ENCODE measurements around the gene TNIK.
"Not testable (repeated sequence)": the region's sequence is repeated elsewhere in the genome, so short reads cannot be mapped to it uniquely, and the experiment has no call there.

The TNIK gene

GRCh38 chr3:171445620-171446204 lies 14.5 kb downstream of the TNIK start:
- DNase-seq = no peak

- DNase-seq = no peak
Measured at GRCh38 chr3:171444001-171444690, 16.1 kb downstream of the TNIK start.

- no peak for DNase-seq
Measured at GRCh38 chr3:171443211-171443957, 16.8 kb downstream of the TNIK start.

- no peak for DNase-seq
Measured at GRCh38 chr3:171442184-171442583, 18.0 kb downstream of the TNIK start.

- DNase-seq = no peak
Measured at GRCh38 chr3:171441381-171441780, 18.8 kb downstream of the TNIK start.

- no peak for DNase-seq
Measured at GRCh38 chr3:171439996-171440395, 20.2 kb downstream of the TNIK start.

- no peak for DNase-seq
Measured at GRCh38 chr3:171437115-171437756, 23.0 kb downstream of the TNIK start.

- DNase-seq = no peak
Measured at GRCh38 chr3:171436380-171436779, 23.8 kb downstream of the TNIK start.

GRCh38 chr3:171435757-171436156 lies 24.4 kb downstream of the TNIK start:
- no peak for DNase-seq

- DNase-seq = no peak
Measured at GRCh38 chr3:171435143-171435542, 25.1 kb downstream of the TNIK start.

- DNase-seq = no peak
Measured at GRCh38 chr3:171432548-171432947, 27.7 kb downstream of the TNIK start.

- DNase-seq = no peak
Measured at GRCh38 chr3:171431550-171431949, 28.7 kb downstream of the TNIK start.

GRCh38 chr3:171430530-171430929 lies 29.7 kb downstream of the TNIK start:
- no peak for DNase-seq

- DNase-seq = no peak
Measured at GRCh38 chr3:171429635-171430034, 30.6 kb downstream of the TNIK start.

GRCh38 chr3:171428892-171429291 lies 31.3 kb downstream of the TNIK start:
- DNase-seq = no peak

- no peak for DNase-seq
Measured at GRCh38 chr3:171428321-171428787, 31.9 kb downstream of the TNIK start.

GRCh38 chr3:171427771-171428320 lies 32.4 kb downstream of the TNIK start:
- no peak for DNase-seq

GRCh38 chr3:171424063-171424462 lies 36.1 kb downstream of the TNIK start:
- not testable (repeated sequence) for DNase-seq

- not testable (repeated sequence) for DNase-seq
Measured at GRCh38 chr3:171422855-171423254, 37.4 kb downstream of the TNIK start.

GRCh38 chr3:171420667-171421066 lies 39.5 kb downstream of the TNIK start:
- no peak for DNase-seq

- no peak for DNase-seq
Measured at GRCh38 chr3:171419457-171419856, 40.7 kb downstream of the TNIK start.

GRCh38 chr3:171417813-171418212 lies 42.4 kb downstream of the TNIK start:
- no peak for DNase-seq

- no peak for DNase-seq
Measured at GRCh38 chr3:171417137-171417536, 43.1 kb downstream of the TNIK start.
